GM12878 (cell line): ENCODE results near the gene H6PD.

Source experiments
- BCL11A ChIP-seq: IDR thresholded peaks from 2 replicates; pipeline ENCODE4 v1.6.1; 2011; ENCODE audit warnings: low read depth, low read length
- BMI1 ChIP-seq: fragments of 450-650 bp; IDR thresholded peaks from 2 replicates; pipeline ENCODE4 v1.6.1; 2016; ENCODE audit warnings: mild to moderate bottlenecking, moderate library complexity, borderline replicate concordance
- SMC3 ChIP-seq: IDR thresholded peaks from 2 replicates; pipeline ENCODE4 v1.6.1; 2011; ENCODE audit warnings: low read length, improper control_type of control experiment, borderline replicate concordance
- TAF1 ChIP-seq: IDR thresholded peaks from 2 replicates; pipeline ENCODE4 v1.6.1; 2011; ENCODE audit warnings: mild to moderate bottlenecking, low read depth, low read length, borderline replicate concordance
- TF ChIP-seq, protein P1 (sequence below): IDR thresholded peaks from 2 replicates; pipeline ENCODE4 v1.6.1; 2012; ENCODE audit warnings: mild to moderate bottlenecking, low read depth, low read length
- TF ChIP-seq, protein P2 (sequence below), 3 experiments: IDR thresholded peaks in 2 of 3; conservative IDR thresholded peaks in 1 of 3; 2 replicates each; pipeline ENCODE4 v1.5.1; 2011; ENCODE audit warnings: low read depth in 3 of 3, low read length in 3 of 3, mild to moderate bottlenecking in 3 of 3, control low read depth in 2 of 3, moderate library complexity in 2 of 3, inconsistent platforms in 1 of 3, mixed read lengths in 1 of 3; ENCODE audit not compliant: control insufficient read depth in 2 of 3, insufficient read depth in 1 of 3; ENCODE audit errors: extremely low read depth in 1 of 3
- TF ChIP-seq, protein P3 (sequence below): fragments of 450-650 bp; IDR thresholded peaks from 2 replicates; pipeline ENCODE4 v1.6.1; 2017; ENCODE audit warnings: mild to moderate bottlenecking, moderate library complexity

DNA sequence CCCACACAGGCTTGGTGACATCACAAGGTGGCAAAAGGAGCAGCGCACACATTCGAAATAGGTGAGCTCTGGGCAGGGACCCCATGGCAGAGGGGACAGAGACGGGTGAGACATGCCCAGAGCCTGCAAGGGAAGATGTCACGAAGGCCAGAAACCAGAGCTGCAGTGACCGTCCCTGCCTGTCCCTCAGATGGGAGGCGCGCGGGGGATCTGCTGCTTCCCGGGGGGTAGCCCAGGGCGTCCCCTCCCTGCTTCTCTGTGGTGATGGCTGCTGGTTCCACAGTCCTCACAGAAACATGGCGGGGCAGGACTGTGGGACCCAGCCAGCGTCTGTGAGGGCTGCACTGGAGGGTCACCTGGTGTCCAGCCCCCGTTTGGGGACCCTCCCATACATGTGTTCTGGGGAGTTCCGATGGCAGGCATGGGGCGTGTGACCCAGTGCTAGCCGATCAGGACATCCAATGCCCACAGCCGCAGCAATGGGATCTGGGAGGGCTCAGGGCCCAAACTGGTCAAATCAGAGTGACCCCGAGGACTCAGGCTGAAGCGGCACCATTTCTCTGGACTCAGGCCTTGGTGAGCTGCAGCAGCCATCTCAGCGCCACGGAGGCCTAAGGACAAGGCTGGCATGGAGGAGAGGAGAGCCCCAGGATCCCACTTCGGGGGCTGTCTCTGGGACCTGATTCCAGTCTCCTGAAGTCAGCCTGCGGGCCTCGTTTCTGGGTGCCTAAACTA, 37.5 kb downstream of the H6PD start:
- TF ChIP-seq BCL11A (no peak), BMI1 (no peak), TAF1 (no peak), SMC3 (no peak)
- TF ChIP-seq, protein P1, sequence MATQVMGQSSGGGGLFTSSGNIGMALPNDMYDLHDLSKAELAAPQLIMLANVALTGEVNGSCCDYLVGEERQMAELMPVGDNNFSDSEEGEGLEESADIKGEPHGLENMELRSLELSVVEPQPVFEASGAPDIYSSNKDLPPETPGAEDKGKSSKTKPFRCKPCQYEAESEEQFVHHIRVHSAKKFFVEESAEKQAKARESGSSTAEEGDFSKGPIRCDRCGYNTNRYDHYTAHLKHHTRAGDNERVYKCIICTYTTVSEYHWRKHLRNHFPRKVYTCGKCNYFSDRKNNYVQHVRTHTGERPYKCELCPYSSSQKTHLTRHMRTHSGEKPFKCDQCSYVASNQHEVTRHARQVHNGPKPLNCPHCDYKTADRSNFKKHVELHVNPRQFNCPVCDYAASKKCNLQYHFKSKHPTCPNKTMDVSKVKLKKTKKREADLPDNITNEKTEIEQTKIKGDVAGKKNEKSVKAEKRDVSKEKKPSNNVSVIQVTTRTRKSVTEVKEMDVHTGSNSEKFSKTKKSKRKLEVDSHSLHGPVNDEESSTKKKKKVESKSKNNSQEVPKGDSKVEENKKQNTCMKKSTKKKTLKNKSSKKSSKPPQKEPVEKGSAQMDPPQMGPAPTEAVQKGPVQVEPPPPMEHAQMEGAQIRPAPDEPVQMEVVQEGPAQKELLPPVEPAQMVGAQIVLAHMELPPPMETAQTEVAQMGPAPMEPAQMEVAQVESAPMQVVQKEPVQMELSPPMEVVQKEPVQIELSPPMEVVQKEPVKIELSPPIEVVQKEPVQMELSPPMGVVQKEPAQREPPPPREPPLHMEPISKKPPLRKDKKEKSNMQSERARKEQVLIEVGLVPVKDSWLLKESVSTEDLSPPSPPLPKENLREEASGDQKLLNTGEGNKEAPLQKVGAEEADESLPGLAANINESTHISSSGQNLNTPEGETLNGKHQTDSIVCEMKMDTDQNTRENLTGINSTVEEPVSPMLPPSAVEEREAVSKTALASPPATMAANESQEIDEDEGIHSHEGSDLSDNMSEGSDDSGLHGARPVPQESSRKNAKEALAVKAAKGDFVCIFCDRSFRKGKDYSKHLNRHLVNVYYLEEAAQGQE, result no peak
- TF ChIP-seq, protein P2, sequence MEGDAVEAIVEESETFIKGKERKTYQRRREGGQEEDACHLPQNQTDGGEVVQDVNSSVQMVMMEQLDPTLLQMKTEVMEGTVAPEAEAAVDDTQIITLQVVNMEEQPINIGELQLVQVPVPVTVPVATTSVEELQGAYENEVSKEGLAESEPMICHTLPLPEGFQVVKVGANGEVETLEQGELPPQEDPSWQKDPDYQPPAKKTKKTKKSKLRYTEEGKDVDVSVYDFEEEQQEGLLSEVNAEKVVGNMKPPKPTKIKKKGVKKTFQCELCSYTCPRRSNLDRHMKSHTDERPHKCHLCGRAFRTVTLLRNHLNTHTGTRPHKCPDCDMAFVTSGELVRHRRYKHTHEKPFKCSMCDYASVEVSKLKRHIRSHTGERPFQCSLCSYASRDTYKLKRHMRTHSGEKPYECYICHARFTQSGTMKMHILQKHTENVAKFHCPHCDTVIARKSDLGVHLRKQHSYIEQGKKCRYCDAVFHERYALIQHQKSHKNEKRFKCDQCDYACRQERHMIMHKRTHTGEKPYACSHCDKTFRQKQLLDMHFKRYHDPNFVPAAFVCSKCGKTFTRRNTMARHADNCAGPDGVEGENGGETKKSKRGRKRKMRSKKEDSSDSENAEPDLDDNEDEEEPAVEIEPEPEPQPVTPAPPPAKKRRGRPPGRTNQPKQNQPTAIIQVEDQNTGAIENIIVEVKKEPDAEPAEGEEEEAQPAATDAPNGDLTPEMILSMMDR (IDR thresholded peaks at IDR 0.05 in 2 of 3, conservative IDR thresholded peaks at IDR 0.05 in 1 of 3; ENCODE audit: control insufficient read depth in 2 of 3, extremely low read depth in 1 of 3, insufficient read depth in 1 of 3, low read depth in 3 of 3, low read length in 3 of 3), result no peak
- TF ChIP-seq, protein P3, sequence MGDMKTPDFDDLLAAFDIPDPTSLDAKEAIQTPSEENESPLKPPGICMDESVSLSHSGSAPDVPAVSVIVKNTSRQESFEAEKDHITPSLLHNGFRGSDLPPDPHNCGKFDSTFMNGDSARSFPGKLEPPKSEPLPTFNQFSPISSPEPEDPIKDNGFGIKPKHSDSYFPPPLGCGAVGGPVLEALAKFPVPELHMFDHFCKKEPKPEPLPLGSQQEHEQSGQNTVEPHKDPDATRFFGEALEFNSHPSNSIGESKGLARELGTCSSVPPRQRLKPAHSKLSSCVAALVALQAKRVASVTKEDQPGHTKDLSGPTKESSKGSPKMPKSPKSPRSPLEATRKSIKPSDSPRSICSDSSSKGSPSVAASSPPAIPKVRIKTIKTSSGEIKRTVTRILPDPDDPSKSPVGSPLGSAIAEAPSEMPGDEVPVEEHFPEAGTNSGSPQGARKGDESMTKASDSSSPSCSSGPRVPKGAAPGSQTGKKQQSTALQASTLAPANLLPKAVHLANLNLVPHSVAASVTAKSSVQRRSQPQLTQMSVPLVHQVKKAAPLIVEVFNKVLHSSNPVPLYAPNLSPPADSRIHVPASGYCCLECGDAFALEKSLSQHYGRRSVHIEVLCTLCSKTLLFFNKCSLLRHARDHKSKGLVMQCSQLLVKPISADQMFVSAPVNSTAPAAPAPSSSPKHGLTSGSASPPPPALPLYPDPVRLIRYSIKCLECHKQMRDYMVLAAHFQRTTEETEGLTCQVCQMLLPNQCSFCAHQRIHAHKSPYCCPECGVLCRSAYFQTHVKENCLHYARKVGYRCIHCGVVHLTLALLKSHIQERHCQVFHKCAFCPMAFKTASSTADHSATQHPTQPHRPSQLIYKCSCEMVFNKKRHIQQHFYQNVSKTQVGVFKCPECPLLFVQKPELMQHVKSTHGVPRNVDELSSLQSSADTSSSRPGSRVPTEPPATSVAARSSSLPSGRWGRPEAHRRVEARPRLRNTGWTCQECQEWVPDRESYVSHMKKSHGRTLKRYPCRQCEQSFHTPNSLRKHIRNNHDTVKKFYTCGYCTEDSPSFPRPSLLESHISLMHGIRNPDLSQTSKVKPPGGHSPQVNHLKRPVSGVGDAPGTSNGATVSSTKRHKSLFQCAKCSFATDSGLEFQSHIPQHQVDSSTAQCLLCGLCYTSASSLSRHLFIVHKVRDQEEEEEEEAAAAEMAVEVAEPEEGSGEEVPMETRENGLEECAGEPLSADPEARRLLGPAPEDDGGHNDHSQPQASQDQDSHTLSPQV, result no peak
